Measurements from ENCODE around the gene PRSS1.

GRCh38 chr7:142795339-142795863, 46.1 kb downstream of the PRSS1 start:
- TF ChIP-seq, protein P1, sequence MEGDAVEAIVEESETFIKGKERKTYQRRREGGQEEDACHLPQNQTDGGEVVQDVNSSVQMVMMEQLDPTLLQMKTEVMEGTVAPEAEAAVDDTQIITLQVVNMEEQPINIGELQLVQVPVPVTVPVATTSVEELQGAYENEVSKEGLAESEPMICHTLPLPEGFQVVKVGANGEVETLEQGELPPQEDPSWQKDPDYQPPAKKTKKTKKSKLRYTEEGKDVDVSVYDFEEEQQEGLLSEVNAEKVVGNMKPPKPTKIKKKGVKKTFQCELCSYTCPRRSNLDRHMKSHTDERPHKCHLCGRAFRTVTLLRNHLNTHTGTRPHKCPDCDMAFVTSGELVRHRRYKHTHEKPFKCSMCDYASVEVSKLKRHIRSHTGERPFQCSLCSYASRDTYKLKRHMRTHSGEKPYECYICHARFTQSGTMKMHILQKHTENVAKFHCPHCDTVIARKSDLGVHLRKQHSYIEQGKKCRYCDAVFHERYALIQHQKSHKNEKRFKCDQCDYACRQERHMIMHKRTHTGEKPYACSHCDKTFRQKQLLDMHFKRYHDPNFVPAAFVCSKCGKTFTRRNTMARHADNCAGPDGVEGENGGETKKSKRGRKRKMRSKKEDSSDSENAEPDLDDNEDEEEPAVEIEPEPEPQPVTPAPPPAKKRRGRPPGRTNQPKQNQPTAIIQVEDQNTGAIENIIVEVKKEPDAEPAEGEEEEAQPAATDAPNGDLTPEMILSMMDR (IDR thresholded peaks at IDR 0.05; ENCODE audit: low read depth, low read length), result no peak
- no peak for TF ChIP-seq EZH2phosphoT487 (IDR thresholded peaks at IDR 0.05; ENCODE audit: low read depth)
